Measurements from ENCODE around the gene THOC6.
"Not testable (repeated sequence)": the region's sequence is repeated elsewhere in the genome, so short reads cannot be mapped to it uniquely, and the experiment has no call there.

The THOC6 gene

GRCh38 chr16:3054965-3055733, 31.3 kb downstream of the THOC6 start:
- no peak for DNase-seq (ENCODE audit: low spot score)

- DNase-seq (ENCODE audit: low spot score), result not testable (repeated sequence)
Observed at GRCh38 chr16:3055734-3056115, 31.9 kb downstream of the THOC6 start.

GRCh38 chr16:3056336-3057180, 32.7 kb downstream of the THOC6 start:
- DNase-seq (ENCODE audit: low spot score), result no peak

- no peak for DNase-seq (ENCODE audit: low spot score)
Observed at GRCh38 chr16:3057181-3058138, 33.6 kb downstream of the THOC6 start.

GRCh38 chr16:3058139-3059030, 34.5 kb downstream of the THOC6 start:
- peak; percentile 66 for DNase-seq (ENCODE audit: low spot score)

GRCh38 chr16:3059041-3059722, 35.3 kb downstream of the THOC6 start:
- peak; percentile 98 for DNase-seq (ENCODE audit: low spot score)

GRCh38 chr16:3059723-3060242, 35.9 kb downstream of the THOC6 start:
- no peak for DNase-seq (ENCODE audit: low spot score)

GRCh38 chr16:3060339-3061127, 36.7 kb downstream of the THOC6 start:
- no peak for DNase-seq (ENCODE audit: low spot score)

- DNase-seq (ENCODE audit: low spot score), result no peak
Observed at GRCh38 chr16:3062553-3062952, 38.7 kb downstream of the THOC6 start.

- no peak for DNase-seq (ENCODE audit: low spot score)
Observed at GRCh38 chr16:3063625-3064386, 40.0 kb downstream of the THOC6 start.

GRCh38 chr16:3065069-3065741, 41.4 kb downstream of the THOC6 start, which contains the start of gene IL32:
Gene IL32, plus strand, starts transcription at chr16:3065640. Its CDS starts 172 bp downstream, at chr16:3065812.
- no peak for DNase-seq (ENCODE audit: low spot score)

- no peak for DNase-seq (ENCODE audit: low spot score)
Observed at GRCh38 chr16:3065742-3066439, 42.1 kb downstream of the THOC6 start.

- DNase-seq (ENCODE audit: low spot score), result no peak
Observed at GRCh38 chr16:3066440-3066748, 42.6 kb downstream of the THOC6 start.

GRCh38 chr16:3068487-3068886, 44.7 kb downstream of the THOC6 start:
- no peak for DNase-seq (ENCODE audit: low spot score)

GRCh38 chr16:3069146-3069545, 45.3 kb downstream of the THOC6 start:
- not testable (repeated sequence) for DNase-seq (ENCODE audit: low spot score)

- no peak for DNase-seq (ENCODE audit: low spot score)
Observed at GRCh38 chr16:3070608-3071111, 46.8 kb downstream of the THOC6 start.

- DNase-seq (ENCODE audit: low spot score), result no peak
Observed at GRCh38 chr16:3071655-3072054, 47.8 kb downstream of the THOC6 start.

All from D341Med (cell line).